GM12878 (cell line): Measurements from ENCODE around the gene CHST14. TPM values are rescaled to one million over a fixed set of nuclear protein-coding genes. Genes with fewer than 3 reads are reported as not detected.

Experiments
- ATAC-seq: fragments of 200-7000 bp; cut with Tn5 transposase; 3 replicates; pipeline ENCODE4 v1.9.1; 2020; ENCODE audit warnings: mild to moderate bottlenecking, moderate library complexity
- BruUV-seq: library from RNA; stranded (reverse); fragments of 400-500 nt; replicated peaks from 2 replicates; lab custom pipeline; 2021; lab: Mats Ljungman, UMichigan
- CTCF ChIA-PET: fragments of 300-600 bp; sonication (Branson Sonifier 250); formaldehyde crosslinking; extraction: SDS; loops from one replicate; lab custom pipeline; 2021; ENCODE audit warnings: inconsistent platforms; lab: Yijun Ruan, JAX
- POLR2A ChIA-PET: fragments of 350-600 bp; formaldehyde crosslinking; extraction: SDS; loops from one replicate; lab custom pipeline; 2021; ENCODE audit warnings: inconsistent platforms; lab: Charles Lee
- RAD21 ChIA-PET: fragments of 300-600 bp; sonication (Branson Sonifier 250); formaldehyde crosslinking; loops from one replicate; lab custom pipeline; 2023; ENCODE audit warnings: antibody characterized with exemption; ENCODE audit not compliant: unreplicated experiment; lab: Charles Lee
- SMC1A ChIA-PET: fragments of 300-600 bp; sonication (Branson Sonifier 250); formaldehyde crosslinking; loops from one replicate; lab custom pipeline; 2023; ENCODE audit not compliant: unreplicated experiment, uncharacterized antibody; lab: Charles Lee
- DNase-seq: peaks from one replicate; pipeline ENCODE4 v3.0.0-alpha.2; 2011; ENCODE audit warnings: low read depth, low spot score
- FAIRE-seq: peaks from 3 replicates; lab custom pipeline; 2011; peaks lifted over from hg19 to GRCh38; lab: Jason Lieb, UNC
- H2AFZ ChIP-seq: 2 replicates; pipeline ENCODE4 v1.6.0; 2011; ENCODE audit warnings: low read depth, low read length, control low read depth; ENCODE audit not compliant: control insufficient read depth
- H3K27ac ChIP-seq: 2 replicates; pipeline ENCODE4 v1.5.1; 2011; ENCODE audit warnings: control low read depth; ENCODE audit not compliant: control insufficient read depth, insufficient read depth
- H3K27me3 ChIP-seq, 2 experiments: replicated peaks in 1 of 2; 2 replicates each; pipeline versions ENCODE4 v1.6.0 to v1.6.1; 2011; ENCODE audit warnings: low read length in 1 of 2; ENCODE audit not compliant: control insufficient read depth in 2 of 2, insufficient read depth in 2 of 2
- H3K36me3 ChIP-seq, 2 experiments: 2 replicates each; pipeline ENCODE4 v1.5.1; 2011; ENCODE audit warnings: low read length in 1 of 2; ENCODE audit not compliant: control insufficient read depth in 2 of 2, insufficient read depth in 2 of 2
- H3K4me1 ChIP-seq: 2 replicates; pipeline ENCODE4 v1.6.1; 2011; ENCODE audit warnings: mild to moderate bottlenecking, low read length, moderate library complexity, mixed read lengths; ENCODE audit not compliant: control insufficient read depth, insufficient read depth
- H3K4me2 ChIP-seq: 2 replicates; pipeline ENCODE4 v1.6.0; 2011; ENCODE audit warnings: control low read depth; ENCODE audit not compliant: control insufficient read depth, insufficient read depth
- H3K4me3 ChIP-seq: fragments of 200-600 bp; sonication (generic); 2 replicates; pipeline ENCODE4 v1.5.1; 2016
- H3K79me2 ChIP-seq: 2 replicates; pipeline ENCODE4 v1.6.0; 2011; ENCODE audit warnings: low read length; ENCODE audit not compliant: control insufficient read depth, insufficient read depth
- H3K9ac ChIP-seq: 2 replicates; pipeline ENCODE4 v1.8.0; 2011; ENCODE audit warnings: low read length, control low read depth, mixed read lengths; ENCODE audit not compliant: control insufficient read depth, insufficient read depth
- H3K9me3 ChIP-seq: replicated peaks from 3 replicates; pipeline ENCODE4 v1.5.1; 2011; ENCODE audit warnings: mild to moderate bottlenecking, low read length; ENCODE audit not compliant: control insufficient read depth, insufficient read depth
- H4K20me1 ChIP-seq: 2 replicates; pipeline ENCODE4 v1.6.0; 2011; ENCODE audit not compliant: control insufficient read depth, insufficient read depth
- BCL11A ChIP-seq: IDR thresholded peaks from 2 replicates; pipeline ENCODE4 v1.6.1; 2011; ENCODE audit warnings: low read depth, low read length
- BHLHE40 ChIP-seq, 2 experiments: fragments of 450-650 bp in 1 of 2; IDR thresholded peaks; 2 replicates each; pipeline ENCODE4 v1.6.1; 2011 to 2017; ENCODE audit warnings: low read depth in 2 of 2, borderline replicate concordance in 1 of 2, improper control_type of control experiment in 1 of 2, low read length in 1 of 2, mild to moderate bottlenecking in 1 of 2
- BMI1 ChIP-seq: fragments of 450-650 bp; IDR thresholded peaks from 2 replicates; pipeline ENCODE4 v1.6.1; 2016; ENCODE audit warnings: mild to moderate bottlenecking, moderate library complexity, borderline replicate concordance
- CEBPB ChIP-seq, 2 experiments: fragments of 150-350 bp in 1 of 2; IDR thresholded peaks; 2 replicates each; pipeline ENCODE4 v1.6.1; 2012 to 2014; ENCODE audit warnings: low read depth in 2 of 2, low read length in 2 of 2, borderline replicate concordance in 1 of 2, inconsistent platforms in 1 of 2
- EED ChIP-seq: sonication (generic); IDR thresholded peaks from 2 replicates; pipeline ENCODE4 v1.6.1; 2016; ENCODE audit warnings: antibody characterized with exemption, low read depth
- IKZF2 ChIP-seq, 2 experiments: fragments of 450-650 bp; IDR thresholded peaks; 2 replicates each; pipeline ENCODE4 v1.6.1; 2017; ENCODE audit warnings: mild to moderate bottlenecking in 2 of 2, moderate library complexity in 2 of 2
- NFYB ChIP-seq: IDR thresholded peaks from 2 replicates; pipeline ENCODE4 v1.6.1; 2011; ENCODE audit warnings: low read depth, mild to moderate bottlenecking, low read length, improper control_type of control experiment, moderate library complexity; ENCODE audit not compliant: insufficient read depth
- RFX5 ChIP-seq: IDR thresholded peaks from 2 replicates; pipeline ENCODE4 v1.6.1; 2011; ENCODE audit warnings: low read depth, low read length, improper control_type of control experiment
- RUNX3 ChIP-seq: IDR thresholded peaks from 2 replicates; pipeline ENCODE4 v1.6.1; 2012; ENCODE audit warnings: low read length, inconsistent platforms
- WGBS: methylation state at CpG from one replicate; pipeline ENCODE4 v1.1.6; 2016; ENCODE audit warnings: low lambda C conversion rate; ENCODE audit not compliant: insufficient replicate concordance, insufficient coverage; ENCODE audit errors: missing lambda C conversion rate; 5-methylcytosine and 5-hydroxymethylcytosine counted together
- in situ Hi-C: fragments of 300-500 bp; cut with MboI; formaldehyde crosslinking; loops from 9 replicates; pipeline ENCODE4 v1.14.3; 2018; ENCODE audit warnings: mixed read lengths
- intact Hi-C: fragments of 100-400 bp; cut with micrococcal nuclease; formaldehyde crosslinking; loops from one replicate; pipeline ENCODE4 v1.14.2; 2022; ENCODE audit not compliant: unreplicated experiment
- polyA plus RNA-seq, 11 experiments: library from polyadenylated mRNA; depleted of rRNA in 4 of 11; unstranded in 6 of 11; stranded (reverse) in 5 of 11; fragments of >200 nt; fragmentation: Nextera tagmentation in 4 of 11; fragmentation: Illumina TruSeq in 1 of 11; extraction: Ambion mirVana in 4 of 11; extraction: Trizol in 1 of 11; gene quantifications; 1 replicate in 1 of 11; 2 replicates in 10 of 11; pipeline versions ENCODE4 v1.2.1 to v1.2.3, GENCODE V29; 2011 to 2016; ENCODE audit warnings: inconsistent platforms in 2 of 11, missing spikeins in 2 of 11, low read depth in 1 of 11
- total RNA-seq, 4 experiments: library from RNA; depleted of rRNA in 3 of 4; stranded (reverse); fragments of >200 nt in 3 of 4; fragmentation: Illumina TruSeq in 1 of 4; extraction: Trizol in 1 of 4; gene quantifications; 2 replicates each; pipeline versions ENCODE4 v1.2.1 to v1.2.3, GENCODE V29; 2013 to 2021
- TF ChIP-seq, protein P1 (sequence below): fragments of 450-650 bp; IDR thresholded peaks from 2 replicates; pipeline ENCODE4 v1.6.1; 2014; ENCODE audit warnings: mild to moderate bottlenecking
- TF ChIP-seq, protein P2 (sequence below): IDR thresholded peaks from 2 replicates; pipeline ENCODE4 v1.6.1; 2012; ENCODE audit warnings: low read depth, low read length, improper control_type of control experiment

CHST14 gene
- total and polyA plus RNA-seq, 10 of the 15 experiments (the other 5 are each of a cell fraction or from before 2014, with no cell fraction given): 1.3 to 12.8 (median 6.2) TPM

DNA sequence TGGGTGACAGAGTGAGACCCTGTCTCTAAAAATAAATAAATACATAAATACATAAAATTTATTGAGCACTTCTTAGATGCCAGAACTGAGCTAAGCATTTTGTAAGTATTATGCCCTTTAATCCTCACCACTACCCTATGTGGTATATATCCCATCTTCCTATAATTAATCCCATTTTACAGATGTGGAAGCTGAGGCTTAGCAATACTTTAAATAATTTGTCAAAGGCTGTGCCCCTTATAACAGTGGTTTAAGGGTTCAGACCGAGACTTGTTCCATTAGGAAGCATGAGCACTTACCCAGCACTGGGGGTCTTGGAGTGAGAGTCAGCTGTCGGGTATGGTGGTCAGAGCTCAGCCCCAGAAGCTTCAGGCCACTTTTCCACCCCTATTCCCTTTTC is 7.5 kb upstream of the CHST14 start:
- RAD21 ChIA-PET: interaction anchor here (2.6 kb wide), 1 partner anchor 9 kb away, joined by 8 read pairs; no protein-coding TSS in a partner anchor
- no peaks in the 10 kb centered on the region for H3K27me3 ChIP-seq
- 95% methylated on average over 2 of the region's 2 CpGs for WGBS
- no peak overlapping the region for H3K4me3 ChIP-seq
- H3K9me3 ChIP-seq: no peaks in the 10 kb centered on the region
- POLR2A ChIA-PET: interaction anchor here (1.1 kb wide), 1 partner anchor 106 kb away, joined by 3 read pairs; the partner anchor contains the start of gene RPUSD2
- CTCF ChIA-PET: interaction anchor here (0.9 to 1.4 kb wide), 4 partner anchors 11 to 44 kb away, joined by 3 to 5 read pairs (median 3); partner anchors contain the start of gene BAHD1
- DNase-seq (no peak), FAIRE-seq (no peak), ATAC-seq (no peak)
- TF ChIP-seq BHLHE40 (IDR thresholded peaks at IDR 0.05; ENCODE audit: borderline replicate concordance in 1 of 2, low read depth in 2 of 2, low read length in 1 of 2) (no peak), BCL11A (no peak), CEBPB (IDR thresholded peaks at IDR 0.05; ENCODE audit: borderline replicate concordance in 1 of 2, low read depth in 2 of 2, low read length in 2 of 2) (no peak), RFX5 (no peak), IKZF2 (IDR thresholded peaks at IDR 0.05) (no peak), NFYB (no peak), EED (no peak), RUNX3 (no peak), BMI1 (no peak)
- TF ChIP-seq, protein P1, sequence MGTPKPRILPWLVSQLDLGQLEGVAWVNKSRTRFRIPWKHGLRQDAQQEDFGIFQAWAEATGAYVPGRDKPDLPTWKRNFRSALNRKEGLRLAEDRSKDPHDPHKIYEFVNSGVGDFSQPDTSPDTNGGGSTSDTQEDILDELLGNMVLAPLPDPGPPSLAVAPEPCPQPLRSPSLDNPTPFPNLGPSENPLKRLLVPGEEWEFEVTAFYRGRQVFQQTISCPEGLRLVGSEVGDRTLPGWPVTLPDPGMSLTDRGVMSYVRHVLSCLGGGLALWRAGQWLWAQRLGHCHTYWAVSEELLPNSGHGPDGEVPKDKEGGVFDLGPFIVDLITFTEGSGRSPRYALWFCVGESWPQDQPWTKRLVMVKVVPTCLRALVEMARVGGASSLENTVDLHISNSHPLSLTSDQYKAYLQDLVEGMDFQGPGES: no peak
- TF ChIP-seq, protein P2, sequence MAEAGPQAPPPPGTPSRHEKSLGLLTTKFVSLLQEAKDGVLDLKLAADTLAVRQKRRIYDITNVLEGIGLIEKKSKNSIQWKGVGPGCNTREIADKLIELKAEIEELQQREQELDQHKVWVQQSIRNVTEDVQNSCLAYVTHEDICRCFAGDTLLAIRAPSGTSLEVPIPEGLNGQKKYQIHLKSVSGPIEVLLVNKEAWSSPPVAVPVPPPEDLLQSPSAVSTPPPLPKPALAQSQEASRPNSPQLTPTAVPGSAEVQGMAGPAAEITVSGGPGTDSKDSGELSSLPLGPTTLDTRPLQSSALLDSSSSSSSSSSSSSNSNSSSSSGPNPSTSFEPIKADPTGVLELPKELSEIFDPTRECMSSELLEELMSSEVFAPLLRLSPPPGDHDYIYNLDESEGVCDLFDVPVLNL: no peak
- H4K20me1 ChIP-seq: no peaks in the 10 kb centered on the region; the same call in 1 of the 2 replicates
- in situ Hi-C loops (no loop called here), intact Hi-C loops (no loop called here)
- no peaks in the 10 kb centered on the region for H3K79me2 ChIP-seq
- H3K36me3 ChIP-seq: peaks cover 21 to 32% of the 10 kb centered on the region in 2 experiments
- no TSS peak for BruUV-seq
- H3K9ac ChIP-seq: no peak overlapping the region
- H2AFZ ChIP-seq: no peak overlapping the region
- peaks cover 24% of the 10 kb centered on the region for H3K4me1 ChIP-seq
- SMC1A ChIA-PET: interaction anchor here (0.6 to 1.6 kb wide), 4 partner anchors 9 to 854 kb away, joined by 3 to 4 read pairs (median 4); no protein-coding TSS in a partner anchor
- no peak overlapping the region for H3K4me2 ChIP-seq
- H3K27ac ChIP-seq: no peak overlapping the region
